Measurements from ENCODE around the gene PTPN18. TPM values are rescaled to one million over a fixed set of nuclear protein-coding genes. Genes with fewer than 3 reads are reported as not detected.

Gene PTPN18
- total and polyA plus RNA-seq, 2 of the 4 experiments (the other 2 are of a cell fraction), result 9.7 to 15.5 TPM

DNA sequence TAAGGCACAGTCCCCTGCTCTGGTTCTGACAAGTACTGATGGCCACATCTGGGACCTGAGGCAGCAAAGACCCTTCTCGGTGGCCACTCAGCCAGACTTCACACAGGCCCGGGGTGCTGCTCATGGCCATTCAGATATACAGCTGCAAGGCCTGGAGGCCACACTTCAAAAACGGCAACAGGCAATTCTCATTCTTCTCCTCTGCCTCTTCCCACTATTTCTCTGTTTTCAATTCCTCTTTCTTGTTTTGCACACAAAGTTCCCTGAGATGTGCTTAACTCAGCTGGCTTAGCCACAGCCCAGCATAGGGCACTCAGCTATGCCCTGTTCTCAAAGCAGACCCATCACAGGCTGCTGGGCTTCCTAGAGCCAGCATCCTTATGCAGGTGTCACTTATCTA, 29.9 kb downstream of the PTPN18 start:
- in situ Hi-C loops (cut with MboI; ENCODE audit: low sequenced_read_pairs), result no loop called here
- POLR2A ChIA-PET (ENCODE audit: unreplicated experiment), result no interaction called here
- Histone ChIP-seq H2AK5ac (ENCODE audit: low read depth, low read length) (no peak overlapping the region), H3K18ac (ENCODE audit: low read depth, low read length) (no peak overlapping the region), H3K9me1 (ENCODE audit: insufficient read depth, low read length) (no peaks in the 10 kb centered on the region; the same call in 1 of the 2 replicates), H3K14ac (replicated peaks; ENCODE audit: low read depth, low read length) (no peak overlapping the region), H2BK120ac (ENCODE audit: low read depth, low read length) (no peak overlapping the region), H3K9me3 (ENCODE audit: control insufficient read depth, insufficient read depth, low read length) (no peaks in the 10 kb centered on the region), H3K27me3 (ENCODE audit: control insufficient read depth, insufficient read depth, low read length) (no peaks in the 10 kb centered on the region), H4K91ac (ENCODE audit: insufficient read depth, low read depth, low read length) (no peak overlapping the region), H3K9ac (ENCODE audit: low read depth, low read length) (no peak overlapping the region), H2BK5ac (ENCODE audit: low read depth, low read length, poor library complexity, severe bottlenecking) (no peak overlapping the region), H3K79me1 (ENCODE audit: low read depth in 1 of 2, low read length in 2 of 2) (peaks cover 7 to 25% of the 10 kb centered on the region in 2 experiments; a peak in 3 of 4 replicates), H3K4ac (ENCODE audit: low read depth, low read length) (no peak overlapping the region), H4K5ac (ENCODE audit: low read depth, low read length) (no peak overlapping the region), H2AFZ (replicated peaks; ENCODE audit: low read length, poor library complexity) (no peak overlapping the region), H3K36me3 (ENCODE audit: control insufficient read depth, insufficient read depth, low read length) (peaks cover 5% of the 10 kb centered on the region), H3K4me1 (ENCODE audit: control insufficient read depth, insufficient read depth, low read length) (peaks cover 3% of the 10 kb centered on the region; the same call in 1 of the 2 replicates), H3K56ac (ENCODE audit: extremely low read depth, insufficient read depth, low read length) (no peak overlapping the region), H3K27ac (ENCODE audit: insufficient read depth, low read length) (no peak overlapping the region), H4K20me1 (ENCODE audit: insufficient read depth, low read length) (no peaks in the 10 kb centered on the region; the same call in 1 of the 2 replicates), H3K4me2 (ENCODE audit: low read depth, low read length) (no peak overlapping the region), H2BK20ac (ENCODE audit: low read depth, low read length) (no peak overlapping the region), H2AK9ac (replicated peaks; ENCODE audit: low read depth, low read length, poor library complexity) (no peak overlapping the region), H2BK15ac (ENCODE audit: low read depth, low read length) (no peak overlapping the region), H3K4me3 (ENCODE audit: insufficient read depth, low read depth, low read length) (no peak overlapping the region), H3K23ac (ENCODE audit: low read depth, low read length) (no peak overlapping the region), H4K8ac (ENCODE audit: low read depth in 2 of 2, low read length in 2 of 2) (no peak overlapping the region)
- intact Hi-C loops (cut with micrococcal nuclease), result no loop called here
- dilution Hi-C loops (cut with HindIII; ENCODE audit: low sequenced_read_pairs, unreplicated experiment), result no loop called here
- CTCF ChIA-PET, result no interaction called here
- TF ChIP-seq POLR2A (IDR thresholded peaks at IDR 0.05; ENCODE audit: low read depth, low read length) (no peak), MAFK (IDR thresholded peaks at IDR 0.05; ENCODE audit: low read depth, low read length) (no peak), RCOR1 (IDR thresholded peaks at IDR 0.05; ENCODE audit: insufficient replicate concordance, low read length) (no peak), RAD21 (IDR thresholded peaks at IDR 0.05; ENCODE audit: low read length) (no peak), MXI1 (IDR thresholded peaks at IDR 0.05; ENCODE audit: borderline replicate concordance, low read depth, low read length) (no peak), CEBPB (IDR thresholded peaks at IDR 0.05; ENCODE audit: low read depth, low read length) (no peak), SMC3 (IDR thresholded peaks at IDR 0.05; ENCODE audit: low read depth, low read length) (no peak)
- TF ChIP-seq, protein P1, sequence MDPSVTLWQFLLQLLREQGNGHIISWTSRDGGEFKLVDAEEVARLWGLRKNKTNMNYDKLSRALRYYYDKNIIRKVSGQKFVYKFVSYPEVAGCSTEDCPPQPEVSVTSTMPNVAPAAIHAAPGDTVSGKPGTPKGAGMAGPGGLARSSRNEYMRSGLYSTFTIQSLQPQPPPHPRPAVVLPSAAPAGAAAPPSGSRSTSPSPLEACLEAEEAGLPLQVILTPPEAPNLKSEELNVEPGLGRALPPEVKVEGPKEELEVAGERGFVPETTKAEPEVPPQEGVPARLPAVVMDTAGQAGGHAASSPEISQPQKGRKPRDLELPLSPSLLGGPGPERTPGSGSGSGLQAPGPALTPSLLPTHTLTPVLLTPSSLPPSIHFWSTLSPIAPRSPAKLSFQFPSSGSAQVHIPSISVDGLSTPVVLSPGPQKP (IDR thresholded peaks at IDR 0.05; ENCODE audit: borderline replicate concordance, low read depth, low read length), result no peak
- TF ChIP-seq, protein P2, sequence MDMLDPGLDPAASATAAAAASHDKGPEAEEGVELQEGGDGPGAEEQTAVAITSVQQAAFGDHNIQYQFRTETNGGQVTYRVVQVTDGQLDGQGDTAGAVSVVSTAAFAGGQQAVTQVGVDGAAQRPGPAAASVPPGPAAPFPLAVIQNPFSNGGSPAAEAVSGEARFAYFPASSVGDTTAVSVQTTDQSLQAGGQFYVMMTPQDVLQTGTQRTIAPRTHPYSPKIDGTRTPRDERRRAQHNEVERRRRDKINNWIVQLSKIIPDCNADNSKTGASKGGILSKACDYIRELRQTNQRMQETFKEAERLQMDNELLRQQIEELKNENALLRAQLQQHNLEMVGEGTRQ (IDR thresholded peaks at IDR 0.05; ENCODE audit: low read depth, low read length), result no peak
- no TSS peak for BruUV-seq (replicated peaks)
- ATAC-seq (ENCODE audit: low read depth) (no peak), DNase-seq (no peak)
- no CpG with 5 or more reads among the region's 3 CpGs for WGBS, 2 experiments (ENCODE audit: extremely low coverage in 2 of 2, insufficient read length in 1 of 2)

All from IMR-90 (cell line).